HL-60 (cell line): ENCODE data around the gene PTCD1.
A peak's percentile ranks its signal among the peaks of the same experiment; 100 is the strongest.

Source experiments
- DNase-seq, 2 experiments: peaks; one replicate each; pipeline ENCODE4 v3.0.0-alpha.2; 2010 to 2020; ENCODE audit warnings: low read depth in 1 of 2, low spot score in 1 of 2
- H3K27ac ChIP-seq: fragments of 250-450 bp; sonication (Bioruptor Pico); replicated peaks from 2 replicates; pipeline ENCODE4 v1.5.1; 2020; ENCODE audit warnings: mild to moderate bottlenecking, moderate library complexity
- H3K27me3 ChIP-seq: fragments of 250-450 bp; sonication (Bioruptor Pico); 2 replicates; pipeline ENCODE4 v1.5.1; 2021; ENCODE audit warnings: mild to moderate bottlenecking, moderate library complexity; ENCODE audit not compliant: insufficient read depth, poor library complexity, severe bottlenecking
- H3K4me3 ChIP-seq: replicated peaks from 2 replicates; pipeline ENCODE4 v1.5.1; 2011; ENCODE audit warnings: mild to moderate bottlenecking, control low read depth, low read length; ENCODE audit not compliant: insufficient read depth
- CTCF ChIP-seq: IDR thresholded peaks from one replicate; pipeline ENCODE4 v1.5.1; 2011; ENCODE audit warnings: low read length, control low read depth, inconsistent platforms; ENCODE audit not compliant: insufficient read depth
- GABPA ChIP-seq: IDR thresholded peaks from 2 replicates; pipeline ENCODE4 v1.6.1; 2012; ENCODE audit warnings: low read depth
- POLR2AphosphoS5 ChIP-seq: IDR thresholded peaks from 2 replicates; pipeline ENCODE4 v1.6.1; 2012; ENCODE audit warnings: low read depth
- REST ChIP-seq: IDR thresholded peaks from 2 replicates; pipeline ENCODE4 v1.6.1; 2012; ENCODE audit warnings: low read depth; ENCODE audit not compliant: insufficient replicate concordance
- SPI1 ChIP-seq: IDR thresholded peaks from 2 replicates; pipeline ENCODE4 v1.6.1; 2012; ENCODE audit warnings: low read depth, mild to moderate bottlenecking, borderline replicate concordance

The PTCD1 gene

GRCh38 chr7:99385564-99385963 is 53.0 kb downstream of the PTCD1 start:
- H3K27me3 ChIP-seq, result no peaks in the 10 kb centered on the region
- no peak for DNase-seq
- H3K27ac ChIP-seq, result peak overlapping the region; percentile 36
- no peak overlapping the region for H3K4me3 ChIP-seq
- TF ChIP-seq CTCF (no peak), REST (no peak), GABPA (no peak), SPI1 (no peak), POLR2AphosphoS5 (no peak; the same call in 1 of the 2 replicates)

- TF ChIP-seq POLR2AphosphoS5 (peak; percentile 29; the same call in 1 of the 2 replicates), GABPA (no peak), REST (no peak)
- H3K4me3 ChIP-seq, result no peak overlapping the region
- H3K27ac ChIP-seq, result peak overlapping the region; percentile 25; the same call in 1 of the 2 replicates
- no peaks in the 10 kb centered on the region for H3K27me3 ChIP-seq
- DNase-seq, result no peak
These were observed 54.1 kb downstream of the PTCD1 start for GRCh38 chr7:99384523-99384922.

GRCh38 chr7:99383791-99384370 is 54.7 kb downstream of the PTCD1 start:
- Histone ChIP-seq H3K27ac (peak overlapping the region; percentile 25; the same call in 1 of the 2 replicates), H3K27me3 (no peaks in the 10 kb centered on the region), H3K4me3 (no peak overlapping the region)
- TF ChIP-seq POLR2AphosphoS5 (no peak), CTCF (no peak), GABPA (no peak), REST (no peak), SPI1 (no peak)
- DNase-seq, result no peak
